ENCODE data around the gene CARF.
"Not testable (repeated sequence)": the region's sequence is repeated elsewhere in the genome, so short reads cannot be mapped to it uniquely, and the experiment has no call there.

CARF gene

DNA sequence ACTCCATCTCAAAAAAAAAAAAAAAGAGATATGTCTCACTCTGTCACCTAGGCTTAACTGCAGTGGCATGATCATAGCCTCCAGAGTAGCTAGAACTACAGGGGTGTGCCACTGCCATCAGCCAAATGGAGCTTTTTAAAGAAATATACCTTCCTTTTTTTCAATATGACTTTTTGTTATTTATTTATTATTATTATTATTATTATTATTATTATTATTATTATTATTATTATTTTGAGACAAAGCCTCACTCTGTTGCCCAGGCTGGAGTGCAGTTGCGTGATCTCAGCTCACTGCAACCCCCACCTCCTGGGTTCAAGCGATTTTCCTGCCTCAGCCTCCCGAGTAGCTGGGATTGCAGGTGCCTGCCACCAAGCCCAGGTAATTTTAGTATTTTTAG, 37.3 kb downstream of the CARF start:
- ATAC-seq (replicated peaks; ENCODE audit: extremely low read depth, poor library complexity, severe bottlenecking); H3K27me3 Mint-ChIP-seq: not testable (repeated sequence)
- peaks cover 15% of the 10 kb centered on the region for H3K9me3 Mint-ChIP-seq

DNA sequence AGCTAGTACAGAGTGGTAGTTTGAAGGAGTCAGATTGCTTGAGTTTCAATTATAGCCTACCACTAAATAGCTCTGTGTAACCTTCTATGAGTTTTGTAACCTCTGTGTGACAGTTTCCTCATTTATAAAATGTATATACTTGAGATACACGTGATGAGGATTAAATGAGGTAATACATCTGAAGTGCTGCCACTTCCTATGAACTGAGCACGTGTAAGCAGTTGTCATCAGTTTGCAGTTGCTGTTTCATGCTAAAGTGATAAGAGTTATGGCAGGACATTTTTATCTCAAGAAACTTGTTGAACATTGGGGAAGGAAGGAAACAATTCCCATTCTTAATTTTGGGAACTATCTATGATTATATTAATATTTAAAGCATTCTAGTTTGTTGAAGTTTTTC, 38.5 kb downstream of the CARF start:
- no peak for ATAC-seq (replicated peaks; ENCODE audit: extremely low read depth, poor library complexity, severe bottlenecking)
- peaks cover 11% of the 10 kb centered on the region for H3K9me3 Mint-ChIP-seq
- H3K36me3 Mint-ChIP-seq (ENCODE audit: insufficient read depth): peaks cover 14% of the 10 kb centered on the region
- H3K27me3 Mint-ChIP-seq: no peaks in the 10 kb centered on the region
- H3K4me1 Mint-ChIP-seq: peaks cover under 1% of the 10 kb centered on the region
- H3K4me3 Mint-ChIP-seq: no peak overlapping the region
- H3K27ac Mint-ChIP-seq (ENCODE audit: low read depth): no peak overlapping the region
- no peak for DNase-seq (ENCODE audit: low spot score in 2 of 2)

More for the DNA sequence above, 37.3 kb downstream of the CARF start:
- H3K27ac Mint-ChIP-seq (ENCODE audit: low read depth); H3K4me3 Mint-ChIP-seq; H3K4me1 Mint-ChIP-seq; DNase-seq (ENCODE audit: low spot score in 2 of 2): not testable (repeated sequence)
- peaks cover 13% of the 10 kb centered on the region for H3K36me3 Mint-ChIP-seq (ENCODE audit: insufficient read depth)

DNA sequence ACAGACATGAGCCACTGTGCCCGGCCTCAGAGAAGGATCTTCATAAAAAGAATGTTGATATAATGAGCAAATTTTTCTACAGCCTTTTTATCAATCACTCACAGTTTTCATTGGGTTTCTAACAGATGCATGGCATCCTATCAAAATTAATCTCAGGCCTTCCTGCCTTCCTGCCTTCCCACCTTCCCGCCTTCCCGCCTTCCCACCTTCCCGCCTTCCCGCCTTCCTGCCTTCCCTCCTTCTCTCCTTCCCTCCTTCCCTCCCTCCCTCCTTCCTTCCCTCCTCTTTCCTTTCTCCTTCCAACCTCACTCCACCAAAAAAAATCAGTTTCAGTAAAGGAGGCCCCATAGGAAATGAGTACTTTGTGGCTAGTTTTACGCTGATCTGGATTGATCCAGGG, 48.4 kb downstream of the CARF start:
- Mint-ChIP-seq H3K27ac (ENCODE audit: low read depth) (no peak overlapping the region), H3K4me1 (no peaks in the 10 kb centered on the region), H3K27me3 (no peaks in the 10 kb centered on the region), H3K36me3 (ENCODE audit: insufficient read depth) (peaks cover 18% of the 10 kb centered on the region), H3K4me3 (no peak overlapping the region), H3K9me3 (no peaks in the 10 kb centered on the region)
- ATAC-seq (replicated peaks; ENCODE audit: extremely low read depth, poor library complexity, severe bottlenecking): no peak
- no peak for DNase-seq (ENCODE audit: low spot score in 2 of 2)

DNA sequence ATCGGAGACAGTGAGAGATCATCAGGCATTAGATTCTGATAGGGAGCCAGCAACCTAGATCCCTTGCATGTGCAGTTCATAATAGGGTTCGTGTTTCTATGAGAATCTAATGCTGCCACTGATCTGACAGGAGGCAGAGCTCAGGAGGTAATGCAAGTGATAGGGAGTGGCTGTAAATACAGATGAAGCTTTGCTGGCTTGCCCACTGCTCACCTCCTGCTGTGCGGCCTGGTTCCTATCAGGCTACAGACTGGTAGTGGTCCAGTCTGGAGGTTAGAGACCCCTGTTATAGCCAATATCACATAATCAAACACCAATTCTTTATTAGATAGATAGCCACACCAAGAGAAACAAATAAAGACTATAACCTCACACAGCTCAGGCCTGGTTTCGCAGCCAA, 51.6 kb downstream of the CARF start:
- Mint-ChIP-seq H3K4me3 (no peak overlapping the region), H3K9me3 (no peaks in the 10 kb centered on the region), H3K4me1 (no peaks in the 10 kb centered on the region), H3K27me3 (no peaks in the 10 kb centered on the region), H3K27ac (ENCODE audit: low read depth) (no peak overlapping the region), H3K36me3 (ENCODE audit: insufficient read depth) (peaks cover 7% of the 10 kb centered on the region)
- ATAC-seq (replicated peaks; ENCODE audit: extremely low read depth, poor library complexity, severe bottlenecking) (no peak), DNase-seq (ENCODE audit: low spot score in 2 of 2) (no peak)

DNA sequence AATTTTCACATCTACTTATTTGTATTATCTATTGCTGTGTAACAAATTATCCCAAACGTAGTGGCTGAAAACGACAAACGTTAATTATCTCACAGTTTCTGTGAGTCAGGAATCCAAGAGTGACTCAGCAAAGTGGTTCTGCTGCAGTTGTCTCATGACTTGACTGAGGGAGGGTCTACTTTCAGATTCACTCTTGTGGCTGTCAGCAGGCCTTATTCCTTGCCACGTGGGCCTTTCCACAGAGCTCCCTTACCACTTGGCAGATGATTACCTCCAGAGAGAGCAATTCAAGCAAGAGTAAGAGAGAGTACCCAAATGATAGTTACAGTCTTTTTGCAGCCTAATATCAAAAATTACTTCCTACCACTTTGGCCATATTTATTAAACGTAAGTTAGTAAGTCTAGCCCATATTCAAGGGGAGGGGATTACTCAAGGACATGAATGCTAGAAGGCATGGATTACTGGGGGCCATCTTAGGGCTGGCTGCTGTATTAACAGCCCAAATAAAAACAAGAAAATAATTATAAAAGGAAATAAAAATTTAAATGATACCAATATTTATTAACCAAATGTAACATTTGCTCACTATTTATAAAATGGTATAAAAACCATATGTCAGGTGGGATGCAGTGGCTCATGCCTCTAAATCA, 53.9 kb downstream of the CARF start:
- DNase-seq (ENCODE audit: low spot score in 2 of 2): no peak
- H3K27me3 Mint-ChIP-seq: no peaks in the 10 kb centered on the region

DNA sequence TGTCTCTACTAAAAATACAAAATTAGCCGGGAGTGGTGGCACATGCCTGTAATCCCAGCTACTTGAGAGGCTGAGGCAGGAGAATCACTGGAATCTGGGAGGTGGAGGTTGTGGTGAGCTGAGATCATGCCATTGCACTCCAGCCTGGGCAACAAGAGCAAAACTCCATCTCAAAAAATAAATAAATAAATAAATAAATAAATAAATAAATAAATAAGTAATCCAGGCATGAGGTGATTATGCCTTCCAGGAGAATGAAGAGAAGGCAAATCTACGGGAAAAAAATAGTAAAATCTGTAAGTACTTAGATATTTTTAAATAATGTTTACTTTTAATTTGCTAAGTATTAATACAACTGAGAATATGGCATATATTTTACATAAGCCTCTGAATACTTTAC, 57.3 kb downstream of the CARF start:
- not testable (repeated sequence) for H3K9me3 Mint-ChIP-seq; H3K4me3 Mint-ChIP-seq; H3K27ac Mint-ChIP-seq (ENCODE audit: low read depth); ATAC-seq (replicated peaks; ENCODE audit: extremely low read depth, poor library complexity, severe bottlenecking); H3K36me3 Mint-ChIP-seq (ENCODE audit: insufficient read depth); H3K4me1 Mint-ChIP-seq; DNase-seq (ENCODE audit: low spot score in 2 of 2); H3K27me3 Mint-ChIP-seq

More for the DNA sequence above, 53.9 kb downstream of the CARF start:
- Mint-ChIP-seq H3K27ac (ENCODE audit: low read depth) (no peak overlapping the region), H3K9me3 (no peaks in the 10 kb centered on the region), H3K4me1 (no peaks in the 10 kb centered on the region), H3K36me3 (ENCODE audit: insufficient read depth) (peaks cover 6% of the 10 kb centered on the region), H3K4me3 (no peak overlapping the region)
- no peak for ATAC-seq (replicated peaks; ENCODE audit: extremely low read depth, poor library complexity, severe bottlenecking)

DNA sequence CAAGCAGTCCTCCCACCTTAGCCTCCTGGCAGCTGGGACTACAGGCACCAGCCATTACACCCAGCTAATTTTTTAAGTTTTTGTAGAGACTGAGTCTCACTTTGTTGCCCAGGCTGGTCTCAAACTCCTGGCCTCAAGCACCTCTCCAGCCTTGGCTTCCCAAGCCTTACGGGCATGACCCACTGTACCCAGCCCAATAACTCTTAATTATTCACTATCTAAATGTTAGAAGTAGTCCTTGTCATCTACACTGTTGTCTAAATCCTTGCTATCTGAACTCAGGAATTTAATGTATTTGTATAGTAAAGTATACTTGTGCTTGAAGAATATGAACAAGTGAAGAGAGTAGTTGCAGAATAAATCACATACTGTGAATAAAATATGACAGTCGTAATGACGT, 64.7 kb downstream of the CARF start:
- DNase-seq (ENCODE audit: low spot score in 2 of 2) (no peak), ATAC-seq (replicated peaks; ENCODE audit: extremely low read depth, poor library complexity, severe bottlenecking) (no peak)
- H3K9me3 Mint-ChIP-seq: no peaks in the 10 kb centered on the region
- H3K36me3 Mint-ChIP-seq (ENCODE audit: insufficient read depth): peaks cover 4% of the 10 kb centered on the region
- no peak overlapping the region for H3K27ac Mint-ChIP-seq (ENCODE audit: low read depth)
- H3K27me3 Mint-ChIP-seq: no peaks in the 10 kb centered on the region
- H3K4me3 Mint-ChIP-seq: no peak overlapping the region
- H3K4me1 Mint-ChIP-seq: no peaks in the 10 kb centered on the region

DNA sequence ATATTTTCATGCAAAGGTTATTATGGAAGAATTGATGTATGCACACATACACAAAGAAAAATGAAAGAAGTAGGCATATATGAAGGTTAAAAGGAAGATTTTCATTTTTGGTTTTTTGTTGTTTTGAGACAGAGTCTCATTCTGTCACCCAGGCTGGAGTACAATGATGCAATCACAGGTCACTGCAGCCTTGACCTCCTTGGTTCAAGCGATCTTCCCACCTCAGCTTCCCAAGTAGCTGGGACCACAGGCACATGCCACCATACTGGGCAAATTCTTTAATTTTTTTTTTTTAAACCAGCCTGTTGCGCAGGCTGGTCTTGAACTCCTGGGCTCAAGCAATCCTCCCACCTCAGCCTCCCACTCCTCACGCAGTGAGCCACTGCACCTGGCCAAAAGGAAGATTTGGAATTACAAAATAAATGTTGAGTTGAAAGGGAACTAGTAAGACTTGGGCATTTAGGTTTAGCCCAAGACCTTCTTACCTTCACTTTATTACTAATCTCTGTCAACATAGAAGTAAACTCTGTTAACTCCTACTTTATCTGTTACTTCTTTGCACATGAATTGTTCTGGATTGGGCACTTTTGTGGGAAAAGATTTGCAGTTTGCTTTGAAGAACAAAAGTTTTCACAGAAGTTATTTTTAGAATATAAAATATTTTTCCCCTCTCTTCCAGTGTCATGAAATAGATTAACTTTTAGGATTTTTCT, 70.9 kb downstream of the CARF start:
- Mint-ChIP-seq H3K9me3 (no peaks in the 10 kb centered on the region), H3K4me1 (no peaks in the 10 kb centered on the region)

DNA sequence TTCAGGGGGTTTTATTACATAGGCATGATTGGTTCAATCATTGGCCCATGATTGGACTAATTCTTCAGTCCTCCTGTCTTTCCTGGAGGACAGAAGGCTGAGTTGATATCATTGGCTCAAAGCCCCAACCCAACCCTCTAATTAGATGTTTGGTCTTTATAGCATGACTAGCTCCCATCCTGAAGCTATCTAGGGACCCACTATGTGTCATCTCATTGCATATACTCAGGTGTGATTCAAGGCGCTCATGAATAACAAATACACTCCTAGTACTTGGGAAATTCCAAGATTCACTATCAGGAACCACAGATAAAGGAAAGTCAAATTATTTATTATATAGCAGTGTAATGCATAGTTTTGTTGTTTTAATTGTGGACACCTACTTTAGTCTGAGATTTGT, 77.7 kb downstream of the CARF start:
- DNase-seq (ENCODE audit: low spot score in 2 of 2) (no peak), ATAC-seq (replicated peaks; ENCODE audit: extremely low read depth, poor library complexity, severe bottlenecking) (no peak)
- Mint-ChIP-seq H3K9me3 (no peaks in the 10 kb centered on the region), H3K36me3 (ENCODE audit: insufficient read depth) (no peaks in the 10 kb centered on the region), H3K27me3 (peaks cover 2% of the 10 kb centered on the region), H3K4me3 (no peak overlapping the region), H3K4me1 (no peaks in the 10 kb centered on the region), H3K27ac (ENCODE audit: low read depth) (no peak overlapping the region)

More for the DNA sequence above, 70.9 kb downstream of the CARF start:
- ATAC-seq (replicated peaks; ENCODE audit: extremely low read depth, poor library complexity, severe bottlenecking): no peak
- no peak for DNase-seq (ENCODE audit: low spot score in 2 of 2)
- no peaks in the 10 kb centered on the region for H3K27me3 Mint-ChIP-seq
- H3K4me3 Mint-ChIP-seq: no peak overlapping the region
- peaks cover 5% of the 10 kb centered on the region for H3K36me3 Mint-ChIP-seq (ENCODE audit: insufficient read depth)
- no peak overlapping the region for H3K27ac Mint-ChIP-seq (ENCODE audit: low read depth)

DNA sequence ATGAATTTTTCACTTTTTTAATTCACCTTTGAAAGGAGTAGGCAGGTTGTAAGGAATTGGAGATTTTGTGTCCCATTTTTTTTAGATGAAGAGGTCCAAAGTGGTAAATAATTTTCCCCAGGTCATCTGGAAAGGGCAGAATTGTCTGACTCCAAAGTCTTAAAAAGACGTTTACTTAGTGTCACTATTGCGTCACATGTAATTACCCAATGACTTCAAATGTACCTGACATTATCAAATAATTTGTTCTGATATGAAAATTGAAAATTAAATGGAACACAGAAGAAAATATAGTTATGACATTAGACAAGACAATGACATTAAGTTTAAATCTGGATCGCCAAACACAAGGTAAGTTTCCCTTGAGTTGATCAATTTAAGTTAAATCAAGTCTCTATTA, 78.4 kb downstream of the CARF start:
- Mint-ChIP-seq H3K9me3 (no peaks in the 10 kb centered on the region), H3K27ac (ENCODE audit: low read depth) (no peak overlapping the region), H3K4me1 (no peaks in the 10 kb centered on the region), H3K36me3 (ENCODE audit: insufficient read depth) (no peaks in the 10 kb centered on the region), H3K27me3 (peaks cover 10% of the 10 kb centered on the region), H3K4me3 (no peak overlapping the region)
- DNase-seq (ENCODE audit: low spot score in 2 of 2) (no peak), ATAC-seq (replicated peaks; ENCODE audit: extremely low read depth, poor library complexity, severe bottlenecking) (no peak)

DNA sequence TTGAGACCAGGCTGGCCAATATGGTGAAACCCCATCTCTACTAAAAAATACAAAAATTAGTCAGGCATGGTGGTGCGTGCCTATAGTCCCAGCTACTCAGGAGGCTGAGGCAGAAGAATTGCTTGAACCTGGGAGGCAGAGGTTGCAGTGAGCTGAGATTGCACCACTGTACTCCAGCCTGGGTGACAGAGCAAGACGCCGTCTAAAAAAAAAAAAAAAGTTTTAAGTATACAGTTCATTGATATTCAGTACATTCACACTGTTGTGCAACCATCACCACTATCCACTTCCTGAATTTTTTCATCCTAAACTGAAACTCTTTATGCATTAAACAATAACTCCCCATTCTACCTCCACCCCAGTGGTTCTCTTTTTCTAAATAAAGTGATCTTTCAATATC, 85.0 kb downstream of the CARF start:
- DNase-seq (ENCODE audit: low spot score in 2 of 2); H3K4me1 Mint-ChIP-seq; H3K4me3 Mint-ChIP-seq; H3K27ac Mint-ChIP-seq (ENCODE audit: low read depth); H3K9me3 Mint-ChIP-seq; H3K36me3 Mint-ChIP-seq (ENCODE audit: insufficient read depth); ATAC-seq (replicated peaks; ENCODE audit: extremely low read depth, poor library complexity, severe bottlenecking): not testable (repeated sequence)
- peaks cover 16% of the 10 kb centered on the region for H3K27me3 Mint-ChIP-seq

DNA sequence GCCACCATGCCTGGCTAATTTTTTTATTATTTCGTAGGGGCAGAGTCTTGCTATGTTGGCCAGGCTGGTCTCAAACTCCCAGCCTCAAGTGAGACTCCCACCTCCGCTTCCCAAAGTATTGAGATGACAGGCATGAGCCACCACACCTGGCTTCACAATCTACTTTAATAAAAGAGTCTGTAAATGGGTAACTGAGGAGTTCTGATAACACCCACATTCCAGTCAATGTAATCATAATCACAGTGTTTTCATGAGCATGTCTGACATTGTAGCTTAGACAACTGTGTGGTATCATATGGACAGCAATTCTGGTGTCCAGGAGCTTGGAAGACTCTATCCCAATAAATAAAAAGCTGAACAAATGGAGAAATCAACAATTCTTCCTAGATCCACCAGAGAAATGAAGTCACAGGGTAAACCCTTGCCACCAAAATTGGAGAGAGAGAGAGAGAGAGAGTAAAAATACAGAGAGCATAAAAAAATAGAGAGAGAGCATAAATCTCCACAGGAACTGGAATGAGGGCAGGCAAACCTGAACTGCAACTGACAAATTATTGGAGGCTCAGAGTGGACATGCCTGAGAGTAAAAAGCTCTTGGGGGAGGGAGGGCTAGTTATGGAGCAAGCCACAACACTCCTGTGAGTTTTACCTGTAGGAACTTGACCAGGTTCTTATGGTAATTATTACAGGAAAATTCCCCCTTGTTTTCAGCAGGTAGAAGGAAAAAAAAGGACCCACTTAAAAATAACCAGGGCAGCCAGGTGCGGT, 90.2 kb downstream of the CARF start:
- H3K36me3 Mint-ChIP-seq (ENCODE audit: insufficient read depth): peaks cover 2% of the 10 kb centered on the region
- H3K4me3 Mint-ChIP-seq: no peak overlapping the region
- H3K9me3 Mint-ChIP-seq: no peaks in the 10 kb centered on the region
- no peak overlapping the region for H3K27ac Mint-ChIP-seq (ENCODE audit: low read depth)
- no peak for DNase-seq (ENCODE audit: low spot score in 2 of 2)
- no peaks in the 10 kb centered on the region for H3K4me1 Mint-ChIP-seq
- peaks cover 28% of the 10 kb centered on the region for H3K27me3 Mint-ChIP-seq
- no peak for ATAC-seq (replicated peaks; ENCODE audit: extremely low read depth, poor library complexity, severe bottlenecking)

DNA sequence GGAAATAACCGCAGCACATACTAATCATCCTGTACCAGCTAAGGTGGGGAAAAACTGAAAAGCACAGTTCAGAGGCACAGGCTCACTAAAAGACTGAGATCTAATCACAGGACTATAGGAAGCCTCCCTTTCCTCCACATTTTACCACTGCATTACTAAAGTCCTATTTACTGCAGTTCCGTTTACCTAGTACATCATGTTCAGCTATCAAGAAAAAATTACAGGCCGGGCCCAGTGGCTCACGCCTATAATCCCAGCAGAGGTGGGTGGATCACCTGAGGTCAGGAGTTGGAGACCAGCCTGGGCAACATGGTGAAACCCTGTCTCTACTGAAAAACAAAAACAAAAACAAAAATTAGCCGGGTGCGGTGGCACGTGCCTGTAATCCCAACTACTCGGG, 91.6 kb downstream of the CARF start:
- H3K4me1 Mint-ChIP-seq: no peaks in the 10 kb centered on the region
- DNase-seq (ENCODE audit: low spot score in 2 of 2) (no peak), ATAC-seq (replicated peaks; ENCODE audit: extremely low read depth, poor library complexity, severe bottlenecking) (no peak)
- H3K36me3 Mint-ChIP-seq (ENCODE audit: insufficient read depth): no peaks in the 10 kb centered on the region
- H3K27me3 Mint-ChIP-seq: peaks cover 32% of the 10 kb centered on the region
- H3K4me3 Mint-ChIP-seq: no peak overlapping the region
- H3K9me3 Mint-ChIP-seq: no peaks in the 10 kb centered on the region
- H3K27ac Mint-ChIP-seq (ENCODE audit: low read depth): no peak overlapping the region

All from central memory CD8-positive, alpha-beta T cell (primary cell).